HG03378 (cell line): ENCODE results near the gene CTR9.

ENCODE experiments used
- ATAC-seq: cut with Tn5 transposase; IDR thresholded peaks from one replicate; pipeline ENCODE4 v1.9.1; 2021; ENCODE audit warnings: mild to moderate bottlenecking, moderate library complexity; ENCODE audit not compliant: unreplicated experiment

Gene CTR9

DNA sequence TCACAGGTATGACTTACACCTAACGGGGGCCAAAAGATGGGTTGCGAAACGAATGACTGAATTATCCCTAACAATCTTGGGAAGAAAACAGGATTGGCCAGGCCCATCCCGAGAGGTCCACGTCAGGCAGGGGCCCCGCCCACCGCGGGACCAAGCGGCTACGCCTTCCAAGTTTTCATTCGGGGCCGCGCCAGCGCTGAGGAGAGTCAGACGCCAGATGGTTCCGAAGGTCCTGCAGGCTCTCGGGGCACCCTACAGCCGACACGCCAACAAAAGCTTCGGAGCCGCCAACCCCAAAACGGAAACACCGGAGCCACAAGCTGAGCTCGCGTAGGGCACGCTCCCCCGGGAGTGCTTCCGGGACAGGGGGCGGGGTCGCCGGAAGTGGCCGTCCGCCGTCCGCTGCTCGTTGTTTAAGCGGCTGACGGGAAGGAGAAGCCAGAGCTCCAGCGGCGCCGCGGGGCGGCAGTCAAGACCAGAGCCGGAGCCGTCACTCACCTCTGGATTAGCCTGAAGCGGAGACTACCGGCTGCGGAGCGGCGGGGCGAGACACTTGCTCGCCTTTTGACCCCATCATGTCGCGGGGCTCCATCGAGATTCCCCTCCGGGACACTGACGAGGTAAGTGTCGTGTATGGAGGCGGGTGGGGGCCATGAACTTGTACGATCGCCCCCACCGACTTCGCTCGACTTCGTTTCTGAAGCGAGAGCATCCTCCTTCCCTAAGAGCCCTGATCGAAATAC is at the start of gene CTR9:
Gene CTR9 (plus strand): TSS at position 409 of the 743 bp plus-strand sequence. CDS start 167 bp downstream, at position 576.
- ATAC-seq: peak; percentile 75

DNA sequence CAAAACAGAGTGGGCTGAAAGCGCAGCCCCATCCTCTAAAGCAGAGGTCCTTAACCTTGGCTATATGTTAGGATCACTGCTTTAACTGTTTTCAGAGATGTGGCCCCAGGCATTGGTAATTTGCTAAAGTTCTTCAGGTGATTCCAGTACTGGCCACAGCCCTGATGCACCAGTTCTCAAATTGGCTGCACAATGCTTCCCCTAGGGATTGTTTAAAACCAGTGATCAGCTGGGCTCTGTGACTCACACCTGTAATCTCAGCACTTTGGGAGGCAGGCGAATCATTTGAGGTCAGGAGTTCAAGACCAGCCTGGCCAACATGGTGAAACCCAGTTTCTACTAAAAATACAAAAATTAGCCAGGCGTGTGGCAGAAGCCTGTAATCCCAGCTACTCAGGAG is 49.1 kb upstream of the CTR9 start:
- ATAC-seq: no peak

DNA sequence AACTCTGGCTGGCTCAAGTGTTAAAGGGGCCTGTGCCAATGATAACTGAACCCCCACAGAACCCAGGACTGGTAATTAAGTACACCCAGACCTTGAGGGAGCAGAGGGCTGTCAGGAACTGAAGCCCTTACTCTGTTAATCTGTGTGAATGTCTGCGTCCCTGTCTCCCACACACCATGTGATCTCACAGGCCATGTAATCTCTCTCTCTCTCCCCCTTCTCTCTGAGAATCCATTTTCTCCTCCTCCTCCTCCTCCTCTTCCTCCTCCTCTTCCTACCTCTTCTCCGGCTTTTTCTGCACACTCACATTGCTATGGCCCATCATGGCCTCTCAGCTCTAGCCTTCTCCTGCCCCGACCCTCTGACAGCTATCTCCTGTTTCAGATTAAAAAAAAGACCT is 42.9 kb upstream of the CTR9 start:
- ATAC-seq: no peak

DNA sequence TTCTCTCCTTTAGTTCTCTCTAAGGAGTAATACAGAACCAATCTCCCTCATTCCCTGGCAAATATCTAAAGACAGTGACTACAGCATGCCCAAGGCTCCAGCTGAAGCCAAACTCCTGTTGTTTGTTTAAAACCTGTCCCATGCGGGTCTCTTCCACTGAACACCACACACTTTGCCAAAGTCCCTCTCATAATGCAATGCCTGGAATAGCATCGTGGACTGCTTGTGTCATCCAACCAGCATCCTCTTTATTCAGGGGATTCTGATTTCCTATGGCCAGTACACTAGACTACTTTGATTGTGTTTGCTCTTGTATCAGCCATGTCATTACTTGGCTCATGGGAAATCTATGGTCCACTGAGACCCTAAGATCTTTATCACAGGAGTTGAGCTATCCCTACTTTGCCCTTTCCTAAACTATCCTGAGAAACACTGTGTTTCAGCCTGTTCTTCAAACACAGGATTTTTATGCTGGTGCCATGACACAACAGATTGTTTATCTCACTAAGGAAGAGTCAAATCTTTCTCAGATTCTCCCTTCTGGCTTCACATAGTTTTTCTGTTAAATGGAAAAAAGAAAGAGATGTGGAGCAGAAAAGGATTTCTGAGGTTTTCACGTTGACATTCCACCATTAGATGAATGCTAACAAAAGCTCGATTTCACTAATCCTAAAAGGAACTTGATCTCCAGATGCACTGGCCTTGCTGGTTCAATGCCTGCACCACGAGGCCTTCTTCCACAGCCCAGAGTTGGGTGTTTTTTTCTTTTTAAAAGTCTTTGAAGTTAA is 41.6 kb upstream of the CTR9 start:
- no peak for ATAC-seq

DNA sequence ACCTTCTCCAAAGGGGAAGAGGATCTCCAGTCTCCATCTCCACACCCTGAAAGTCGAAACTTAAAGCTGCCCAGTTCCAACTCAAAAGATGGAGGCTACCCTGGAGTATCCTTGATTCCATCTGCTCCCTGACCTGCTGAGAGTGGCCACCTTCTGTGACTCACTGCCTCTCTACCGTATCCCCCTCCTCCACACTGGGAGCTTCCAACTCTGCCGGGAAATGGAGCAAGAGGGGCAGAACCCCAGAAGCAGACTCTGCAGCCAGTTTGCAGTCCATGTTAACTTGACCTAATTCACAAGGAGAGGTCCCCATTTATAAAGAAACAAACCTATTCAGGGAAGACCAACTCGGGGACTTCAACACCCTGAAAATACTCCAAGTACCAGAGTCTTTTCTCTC is 35.5 kb upstream of the CTR9 start:
- no peak for ATAC-seq

DNA sequence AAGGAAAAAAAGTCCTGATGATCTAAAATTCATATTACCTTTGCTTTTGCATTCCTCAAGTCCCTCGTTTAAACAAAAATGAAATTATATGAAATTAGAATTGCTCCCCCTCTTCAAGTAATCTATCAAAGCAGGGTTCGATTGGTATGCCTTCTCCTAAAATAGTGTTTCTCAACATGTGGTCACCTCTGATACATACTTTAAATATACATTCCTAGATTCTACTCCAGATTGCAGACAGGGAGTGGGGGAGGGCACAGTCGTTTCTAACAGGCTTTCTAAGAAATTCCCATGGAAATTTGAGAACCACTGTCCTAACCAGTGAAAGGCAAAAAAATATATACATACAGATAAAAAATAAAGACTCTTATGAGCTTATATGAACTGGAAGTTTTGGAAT is 34.9 kb upstream of the CTR9 start:
- no peak for ATAC-seq

DNA sequence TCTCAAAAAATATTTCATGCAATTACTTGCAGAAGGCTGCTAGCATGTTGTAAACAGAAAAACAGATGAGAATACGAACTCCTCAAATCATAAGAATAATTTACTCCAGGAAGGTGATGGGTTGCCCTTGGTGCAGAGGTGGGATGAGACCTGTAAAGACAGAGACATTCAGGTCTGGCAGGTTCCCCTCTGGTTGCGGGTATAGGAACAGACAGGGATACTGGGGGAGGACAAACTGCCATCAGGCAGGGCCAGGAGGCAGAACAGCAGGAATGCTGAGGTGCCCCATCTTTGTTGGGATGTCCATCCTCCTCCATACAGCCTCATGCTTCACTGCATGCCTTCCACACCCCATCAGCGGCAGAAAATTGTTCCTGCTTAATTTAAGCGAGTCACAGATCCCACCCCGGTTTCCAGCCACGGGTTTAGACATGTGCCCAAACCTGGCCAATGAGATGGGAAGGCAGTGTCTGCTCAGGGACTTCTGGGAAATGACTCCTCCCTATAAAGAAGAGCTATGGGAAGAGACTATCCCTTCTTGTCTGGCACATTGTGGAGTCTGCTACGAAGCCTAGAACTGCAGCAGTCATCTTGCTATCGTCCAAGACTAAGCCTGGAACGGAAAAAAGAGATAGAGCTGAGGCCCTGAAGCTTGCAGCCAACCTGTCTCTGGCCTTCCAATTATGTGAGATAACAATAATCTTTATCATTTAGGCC is 34.3 kb upstream of the CTR9 start:
- no peak for ATAC-seq

DNA sequence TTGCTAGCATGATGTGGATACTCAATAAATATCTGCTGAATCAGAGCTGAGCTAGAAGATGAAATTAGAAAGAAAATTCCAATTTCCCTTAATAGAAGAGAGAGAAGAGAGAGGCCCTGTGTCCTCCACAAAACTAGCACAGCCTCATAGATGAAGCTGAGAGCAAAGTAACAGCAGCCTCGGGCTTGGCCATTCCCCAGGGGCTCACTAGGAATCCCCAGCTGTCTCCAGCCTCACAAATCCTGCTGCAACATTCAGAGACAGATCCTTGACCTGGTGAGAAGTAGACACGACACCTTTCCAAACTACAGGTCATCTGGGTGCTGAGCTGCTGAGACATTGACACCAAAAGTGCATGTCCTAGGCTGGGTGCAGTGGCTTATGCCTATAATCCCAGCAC is 31.4 kb upstream of the CTR9 start:
- no peak for ATAC-seq

DNA sequence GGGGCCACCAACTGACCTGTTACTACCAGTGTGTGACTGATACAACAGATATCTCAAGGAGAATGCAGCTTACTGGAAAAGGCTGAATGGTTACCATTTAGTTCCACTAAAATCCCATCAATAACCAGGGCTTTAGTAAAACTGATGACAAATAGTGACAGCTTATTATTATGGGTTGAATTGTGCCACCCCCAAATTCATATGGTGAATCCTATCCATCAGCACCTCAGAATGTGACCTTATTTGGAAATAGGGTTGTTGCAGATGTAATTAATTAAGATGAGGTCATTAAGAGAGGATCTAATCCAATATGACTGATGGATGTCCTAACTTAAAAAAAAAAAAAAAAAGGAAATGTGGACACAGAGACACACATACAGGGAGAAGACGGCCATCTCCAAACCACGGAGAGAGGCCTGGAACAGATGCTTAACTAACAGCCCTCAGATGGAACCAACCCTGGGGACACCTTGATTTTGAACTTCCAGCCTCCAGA is 30.1 kb upstream of the CTR9 start:
- ATAC-seq: no peak

DNA sequence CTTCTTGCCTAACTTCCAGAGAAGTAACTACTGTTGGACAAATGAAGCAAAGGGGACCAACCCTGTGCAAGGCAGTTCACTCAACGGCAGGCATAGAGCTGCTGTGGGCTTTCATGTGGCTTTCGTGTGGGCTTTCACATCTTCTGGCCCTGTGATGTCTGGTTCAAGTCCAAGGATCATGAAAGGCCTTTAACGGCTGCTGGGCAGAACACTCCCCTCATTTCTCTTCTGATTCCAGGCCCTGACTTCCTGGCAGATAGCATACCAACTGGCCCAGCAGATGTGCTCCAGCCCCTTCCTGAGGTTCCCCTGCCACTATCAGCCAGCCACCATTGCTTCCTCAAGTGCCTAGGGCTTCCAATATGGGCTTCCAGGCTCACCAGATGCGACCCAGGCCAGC is 28.7 kb upstream of the CTR9 start:
- ATAC-seq: no peak

DNA sequence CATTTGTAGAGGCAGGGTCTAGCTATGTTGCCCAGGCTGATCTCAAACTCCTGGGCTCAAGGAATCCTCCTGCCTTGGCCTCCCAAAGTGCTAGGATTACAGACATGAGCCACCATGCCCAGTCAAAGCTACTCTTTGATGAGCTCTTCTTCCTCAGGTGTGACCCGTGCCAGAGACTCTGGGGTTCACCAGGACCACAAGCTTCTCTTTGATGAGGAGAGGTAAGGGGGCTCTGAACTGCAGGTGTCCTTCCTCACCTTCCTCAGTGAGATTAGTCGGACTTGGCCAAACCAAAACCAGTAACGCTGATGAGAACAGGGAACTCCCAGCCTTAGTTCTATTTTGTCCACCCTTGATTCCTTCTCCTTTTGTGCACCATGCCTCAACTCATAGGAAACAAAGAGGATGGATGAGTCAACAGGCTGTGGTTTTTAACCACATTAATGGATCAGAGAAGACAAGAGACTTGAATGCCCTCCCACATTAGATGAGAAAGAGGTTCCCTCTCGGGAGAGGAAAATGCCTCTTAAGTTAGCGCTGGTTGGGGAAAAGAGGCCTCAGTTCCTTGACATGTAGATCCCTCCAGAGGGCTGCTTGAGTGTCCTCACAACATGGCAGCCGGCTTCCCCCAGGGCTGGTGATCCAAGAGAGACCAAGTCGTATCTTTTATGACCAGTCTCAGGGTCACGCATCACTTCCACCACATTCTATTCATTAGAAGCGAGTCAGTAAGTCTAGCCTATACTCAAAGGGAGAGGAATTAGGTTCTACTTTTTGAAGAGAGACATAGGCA is 25.7 kb upstream of the CTR9 start:
- ATAC-seq: no peak

DNA sequence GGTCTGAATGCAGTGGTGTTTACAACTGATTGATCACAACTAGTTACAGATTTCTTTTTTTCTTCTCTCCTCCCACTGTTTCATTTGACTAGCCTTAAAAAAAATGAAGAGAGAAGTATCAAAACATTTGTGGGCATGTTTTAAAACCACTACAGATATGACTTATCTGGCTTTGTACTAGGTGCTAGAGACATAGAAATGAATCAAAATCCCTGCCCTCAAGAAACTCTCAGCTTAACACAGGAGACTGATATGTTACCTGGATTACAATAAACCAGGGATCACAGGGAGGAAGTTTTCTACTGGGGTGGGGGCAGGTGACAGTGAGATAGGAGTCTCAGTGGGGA is 25.2 kb upstream of the CTR9 start:
- no peak for ATAC-seq

DNA sequence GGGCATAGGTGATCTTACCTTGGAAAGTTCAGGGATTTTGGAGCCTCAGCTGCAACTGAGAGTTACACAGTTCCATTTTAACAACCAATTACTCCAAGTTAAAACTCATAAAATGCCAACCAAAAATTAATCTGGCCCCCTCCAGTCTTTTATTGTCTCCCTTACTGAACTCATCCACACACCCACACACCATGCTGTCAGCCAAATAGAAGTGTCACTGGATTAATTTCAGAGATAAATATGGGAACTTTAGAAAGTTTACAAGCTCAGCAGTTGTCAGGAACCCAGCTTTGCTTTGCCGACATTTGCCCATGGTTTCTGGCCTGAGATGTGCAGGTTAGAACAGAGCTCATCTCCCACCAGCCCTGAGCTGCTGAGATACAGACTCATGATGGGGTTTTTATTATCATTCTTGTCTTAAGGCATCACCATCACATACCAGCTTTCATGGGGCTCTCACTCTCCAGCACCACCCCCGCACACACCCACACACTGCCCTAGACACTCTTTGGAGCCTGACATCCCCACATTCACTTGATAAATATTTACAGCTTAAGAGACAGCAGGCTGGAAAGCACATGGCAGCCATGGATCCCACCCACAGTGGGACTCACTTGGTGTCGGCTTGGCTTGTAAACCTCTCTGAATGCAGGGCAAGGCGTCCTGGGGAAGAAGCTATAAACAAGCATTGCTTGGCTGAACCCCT is 23.7 kb upstream of the CTR9 start:
- no peak for ATAC-seq

DNA sequence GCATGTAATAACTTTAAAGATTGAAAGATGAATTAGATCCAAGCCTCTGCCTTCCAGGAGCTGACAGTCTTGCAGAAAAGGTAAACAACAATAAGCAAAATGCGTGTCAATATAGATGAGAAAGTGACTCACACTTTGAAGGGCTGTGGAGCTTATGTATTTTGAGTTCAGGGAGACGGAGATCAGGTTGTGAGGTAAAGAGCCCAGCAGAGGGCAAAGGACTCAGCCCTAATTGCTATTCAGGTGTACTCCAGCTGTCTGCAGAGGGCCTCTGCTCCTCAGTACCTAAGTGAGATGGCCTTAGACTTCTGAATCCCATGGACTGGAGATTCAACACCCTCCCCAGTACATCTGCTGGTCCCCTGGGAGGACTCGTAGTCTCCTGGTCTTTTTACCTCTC is 22.9 kb upstream of the CTR9 start:
- ATAC-seq: no peak

DNA sequence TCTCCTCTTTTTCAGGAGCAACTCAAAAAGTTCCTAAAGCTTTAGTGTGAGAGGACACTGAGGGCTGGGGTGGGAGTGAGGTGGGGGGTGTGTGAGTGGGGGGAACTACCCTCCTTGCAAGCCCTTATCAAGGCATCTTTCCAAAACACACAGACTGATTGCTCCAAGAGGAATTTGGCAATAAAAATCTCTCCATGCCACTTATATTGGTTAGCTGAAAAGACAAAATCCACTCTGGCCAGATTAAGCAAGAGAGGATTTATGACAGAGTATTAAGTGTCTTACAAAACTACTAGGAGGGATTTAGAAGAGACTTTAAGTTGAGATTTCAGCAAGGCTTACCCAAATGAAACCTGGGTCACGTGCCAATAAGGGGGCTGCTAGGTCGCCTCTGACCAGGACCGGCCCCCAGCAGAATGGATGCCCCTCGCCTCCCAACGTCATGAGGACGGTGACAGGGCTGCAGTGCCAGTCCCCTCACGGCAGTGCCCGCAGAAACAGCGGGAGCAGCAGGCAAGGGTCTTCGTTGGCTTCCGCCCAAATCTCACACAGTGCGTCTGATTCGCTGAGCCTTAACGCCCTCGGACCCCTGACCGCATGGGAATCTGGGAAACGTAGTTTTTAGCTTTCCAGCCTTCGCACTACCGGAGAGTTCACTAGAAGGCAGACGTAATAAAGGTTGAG is 22.1 kb upstream of the CTR9 start:
- ATAC-seq: no peak

DNA sequence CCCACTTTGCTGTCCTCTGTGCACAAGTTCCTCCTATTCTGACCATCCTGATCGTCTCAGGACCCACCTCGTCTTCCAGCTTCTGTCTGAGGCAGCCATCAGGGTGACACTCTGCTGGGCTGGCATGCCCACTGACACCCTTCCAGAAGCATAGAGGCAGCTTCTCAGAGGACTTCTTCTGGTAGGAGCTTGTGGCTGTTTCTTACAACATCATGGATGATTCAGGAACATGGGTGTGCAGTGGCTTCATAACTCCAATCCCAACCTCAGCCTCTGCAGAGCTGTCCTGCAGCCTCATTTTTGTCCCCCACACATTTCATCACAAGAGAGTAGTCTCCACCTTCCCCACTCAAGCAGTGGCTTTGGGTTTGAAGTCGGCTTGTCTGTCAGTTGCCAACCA is 20.9 kb upstream of the CTR9 start:
- ATAC-seq: no peak

DNA sequence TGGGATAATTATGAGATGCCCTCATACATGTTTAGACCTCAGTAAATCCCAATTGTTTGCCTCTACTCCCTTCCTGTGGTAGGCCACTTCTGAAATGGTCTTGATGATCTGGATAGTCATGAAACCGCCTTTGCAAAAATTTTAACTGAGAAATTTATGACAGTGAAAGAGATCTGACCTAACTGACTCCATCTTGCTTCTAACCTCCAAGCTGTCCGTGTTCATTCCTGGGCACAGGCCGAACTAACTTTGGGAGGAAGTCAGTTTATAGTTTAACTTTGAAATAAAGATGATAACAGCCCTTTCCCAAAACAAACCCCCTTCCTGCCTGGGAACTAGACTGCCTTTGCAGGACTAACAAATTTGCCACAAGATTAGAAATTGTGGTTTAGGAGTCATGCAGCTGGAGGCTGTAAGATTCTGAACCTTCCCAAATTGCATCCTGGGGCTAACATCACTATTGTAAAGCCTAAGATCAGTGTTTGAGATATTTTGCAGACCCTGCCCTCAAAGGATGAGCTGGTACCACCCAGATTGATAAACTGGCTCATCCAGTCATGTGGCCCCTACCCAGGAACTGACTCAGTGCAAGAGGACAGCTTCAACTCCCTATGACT is 19.9 kb upstream of the CTR9 start:
- ATAC-seq: no peak

DNA sequence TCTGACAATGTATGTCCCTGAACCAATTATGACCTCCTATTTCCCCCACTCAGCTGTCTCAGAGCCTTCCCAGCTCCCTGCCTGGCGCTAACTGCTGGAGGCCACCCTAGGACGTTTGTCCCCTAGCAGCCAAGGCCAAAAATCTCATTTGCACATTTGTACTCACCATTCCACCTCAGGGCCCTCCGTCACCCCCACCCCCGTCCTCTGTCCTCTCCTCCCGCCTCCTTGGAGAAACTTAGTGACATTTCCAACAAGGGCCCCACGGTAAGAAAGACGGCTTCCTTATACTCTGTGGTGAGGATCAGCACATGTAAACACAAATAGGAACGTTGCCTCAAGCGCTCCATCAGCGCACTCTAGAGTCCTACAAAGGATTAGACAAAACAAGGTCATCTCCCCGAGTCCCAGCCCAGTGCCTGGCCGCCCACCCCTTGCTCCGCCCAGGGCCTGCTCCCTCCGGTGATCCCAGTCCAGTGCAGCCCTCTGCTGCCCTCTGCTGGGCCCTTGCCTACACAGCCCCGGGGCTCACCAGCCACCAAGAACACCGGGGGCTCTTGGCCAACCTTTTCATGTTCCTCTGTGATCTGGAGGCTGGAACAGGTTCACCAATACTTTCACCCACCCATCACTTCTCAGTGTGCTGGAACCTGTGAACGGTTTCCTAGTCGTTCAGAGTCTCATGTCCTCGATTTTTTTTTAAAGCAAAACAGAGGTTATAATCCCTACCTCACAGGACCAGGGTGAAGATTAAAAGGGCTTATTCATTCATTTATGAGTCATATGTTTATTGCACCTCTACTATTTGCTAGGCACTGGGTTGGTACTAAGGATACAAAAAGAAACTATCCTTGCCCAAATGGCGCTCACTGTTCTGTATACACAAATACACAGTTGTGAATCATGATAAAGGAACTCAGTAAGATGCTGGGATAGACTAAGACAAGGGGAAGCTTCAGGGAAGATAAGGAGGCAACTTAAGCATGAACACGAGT is 15.3 kb upstream of the CTR9 start:
- peak; percentile 85 for ATAC-seq
